ENCODE measurements around the gene ADCY3.

The ADCY3 gene

DNA sequence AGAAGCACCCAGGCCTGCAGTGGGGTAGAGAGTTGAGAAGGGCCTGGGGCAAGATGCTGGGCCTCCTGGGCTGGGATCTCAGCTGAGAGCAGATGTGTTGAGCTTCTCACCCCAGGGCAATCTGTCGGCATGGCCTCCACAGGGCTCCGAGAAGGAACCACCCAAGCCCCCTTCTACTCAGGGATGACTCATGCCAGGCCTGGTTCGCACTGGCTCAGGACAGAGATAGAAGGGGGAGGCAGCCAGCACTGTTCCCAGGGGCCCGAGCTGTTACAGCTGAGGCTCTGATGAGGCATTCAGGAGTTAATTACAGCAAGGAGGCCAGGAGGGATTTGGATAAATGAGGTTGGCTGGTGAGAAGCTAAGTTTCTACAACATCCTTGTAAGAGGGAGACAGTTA lies 64.3 kb downstream of the ADCY3 start:
- TF ChIP-seq ARNTL (CRISPR knock-in tag; IDR thresholded peaks at IDR 0.05; ENCODE audit: borderline replicate concordance, low read depth), result no peak
- no peak for TF ChIP-seq ZFP3 (CRISPR knock-in tag; IDR thresholded peaks at IDR 0.05)
- no peak for TF ChIP-seq OSR1 (CRISPR knock-in tag; IDR thresholded peaks at IDR 0.05)
- TF ChIP-seq ZFP30 (CRISPR knock-in tag; IDR thresholded peaks at IDR 0.05), result no peak
- TF ChIP-seq ZNF8 (CRISPR knock-in tag; IDR thresholded peaks at IDR 0.05), result no peak
- TF ChIP-seq TOX (CRISPR knock-in tag; IDR thresholded peaks at IDR 0.05; ENCODE audit: borderline replicate concordance), result no peak
- no peak for TF ChIP-seq RARB (CRISPR knock-in tag; IDR thresholded peaks at IDR 0.05)
- no peak for TF ChIP-seq ZC3H10 (CRISPR knock-in tag; IDR thresholded peaks at IDR 0.05)
- TF ChIP-seq PPARA (CRISPR knock-in tag; IDR thresholded peaks at IDR 0.05; ENCODE audit: borderline replicate concordance), result no peak
- no peak for TF ChIP-seq BACH2 (CRISPR knock-in tag; IDR thresholded peaks at IDR 0.05; ENCODE audit: borderline replicate concordance)
- peak; percentile 79 for ATAC-seq

DNA sequence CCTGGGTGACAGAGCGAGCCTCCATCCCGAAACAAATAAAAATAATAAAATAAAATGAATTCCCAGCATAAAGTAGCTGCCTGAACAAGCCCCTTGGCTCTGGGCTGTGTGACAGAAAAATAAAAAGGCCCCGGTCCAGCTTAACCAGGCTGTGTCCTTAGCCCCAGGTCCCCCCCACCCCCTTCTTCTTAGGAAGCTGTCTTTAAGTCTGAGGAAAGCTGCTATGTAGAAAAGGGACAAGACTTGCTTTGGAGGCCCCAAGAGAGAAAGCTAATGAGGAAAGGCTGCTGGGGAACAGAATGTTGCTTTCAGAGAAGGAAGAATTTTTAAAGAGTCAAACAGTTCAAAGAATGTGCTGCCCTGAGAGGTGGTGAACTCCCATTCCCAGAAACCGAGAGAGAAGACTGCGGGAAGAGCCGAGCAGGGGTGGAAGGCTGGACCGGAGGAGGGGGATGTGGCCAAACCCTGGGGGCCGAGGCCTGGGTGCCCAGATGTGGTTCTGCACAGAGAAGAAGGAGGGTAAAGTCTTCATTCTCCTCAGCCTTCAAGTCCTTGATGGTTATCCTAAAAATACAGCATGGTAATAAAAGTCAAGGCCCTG lies 64.9 kb downstream of the ADCY3 start:
- no peak for TF ChIP-seq CSDC2 (CRISPR knock-in tag; IDR thresholded peaks at IDR 0.05)
- TF ChIP-seq ZNF565 (CRISPR knock-in tag; conservative IDR thresholded peaks at IDR 0.05; ENCODE audit: low read depth), result no peak
- TF ChIP-seq TCF4 (CRISPR knock-in tag; IDR thresholded peaks at IDR 0.05; ENCODE audit: borderline replicate concordance), result no peak
- TF ChIP-seq TOX (CRISPR knock-in tag; IDR thresholded peaks at IDR 0.05; ENCODE audit: borderline replicate concordance), result no peak
- TF ChIP-seq BACH2 (CRISPR knock-in tag; IDR thresholded peaks at IDR 0.05; ENCODE audit: borderline replicate concordance), result no peak
- no peak for TF ChIP-seq ZFP3 (CRISPR knock-in tag; IDR thresholded peaks at IDR 0.05)
- TF ChIP-seq, protein P1, sequence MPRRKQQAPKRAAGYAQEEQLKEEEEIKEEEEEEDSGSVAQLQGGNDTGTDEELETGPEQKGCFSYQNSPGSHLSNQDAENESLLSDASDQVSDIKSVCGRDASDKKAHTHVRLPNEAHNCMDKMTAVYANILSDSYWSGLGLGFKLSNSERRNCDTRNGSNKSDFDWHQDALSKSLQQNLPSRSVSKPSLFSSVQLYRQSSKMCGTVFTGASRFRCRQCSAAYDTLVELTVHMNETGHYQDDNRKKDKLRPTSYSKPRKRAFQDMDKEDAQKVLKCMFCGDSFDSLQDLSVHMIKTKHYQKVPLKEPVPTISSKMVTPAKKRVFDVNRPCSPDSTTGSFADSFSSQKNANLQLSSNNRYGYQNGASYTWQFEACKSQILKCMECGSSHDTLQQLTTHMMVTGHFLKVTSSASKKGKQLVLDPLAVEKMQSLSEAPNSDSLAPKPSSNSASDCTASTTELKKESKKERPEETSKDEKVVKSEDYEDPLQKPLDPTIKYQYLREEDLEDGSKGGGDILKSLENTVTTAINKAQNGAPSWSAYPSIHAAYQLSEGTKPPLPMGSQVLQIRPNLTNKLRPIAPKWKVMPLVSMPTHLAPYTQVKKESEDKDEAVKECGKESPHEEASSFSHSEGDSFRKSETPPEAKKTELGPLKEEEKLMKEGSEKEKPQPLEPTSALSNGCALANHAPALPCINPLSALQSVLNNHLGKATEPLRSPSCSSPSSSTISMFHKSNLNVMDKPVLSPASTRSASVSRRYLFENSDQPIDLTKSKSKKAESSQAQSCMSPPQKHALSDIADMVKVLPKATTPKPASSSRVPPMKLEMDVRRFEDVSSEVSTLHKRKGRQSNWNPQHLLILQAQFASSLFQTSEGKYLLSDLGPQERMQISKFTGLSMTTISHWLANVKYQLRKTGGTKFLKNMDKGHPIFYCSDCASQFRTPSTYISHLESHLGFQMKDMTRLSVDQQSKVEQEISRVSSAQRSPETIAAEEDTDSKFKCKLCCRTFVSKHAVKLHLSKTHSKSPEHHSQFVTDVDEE (CRISPR knock-in tag; IDR thresholded peaks at IDR 0.05), result no peak
- TF ChIP-seq, protein P2, sequence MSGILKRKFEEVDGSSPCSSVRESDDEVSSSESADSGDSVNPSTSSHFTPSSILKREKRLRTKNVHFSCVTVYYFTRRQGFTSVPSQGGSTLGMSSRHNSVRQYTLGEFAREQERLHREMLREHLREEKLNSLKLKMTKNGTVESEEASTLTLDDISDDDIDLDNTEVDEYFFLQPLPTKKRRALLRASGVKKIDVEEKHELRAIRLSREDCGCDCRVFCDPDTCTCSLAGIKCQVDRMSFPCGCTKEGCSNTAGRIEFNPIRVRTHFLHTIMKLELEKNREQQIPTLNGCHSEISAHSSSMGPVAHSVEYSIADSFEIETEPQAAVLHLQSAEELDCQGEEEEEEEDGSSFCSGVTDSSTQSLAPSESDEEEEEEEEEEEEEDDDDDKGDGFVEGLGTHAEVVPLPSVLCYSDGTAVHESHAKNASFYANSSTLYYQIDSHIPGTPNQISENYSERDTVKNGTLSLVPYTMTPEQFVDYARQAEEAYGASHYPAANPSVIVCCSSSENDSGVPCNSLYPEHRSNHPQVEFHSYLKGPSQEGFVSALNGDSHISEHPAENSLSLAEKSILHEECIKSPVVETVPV (CRISPR knock-in tag; IDR thresholded peaks at IDR 0.05), result no peak
- TF ChIP-seq, protein P3, sequence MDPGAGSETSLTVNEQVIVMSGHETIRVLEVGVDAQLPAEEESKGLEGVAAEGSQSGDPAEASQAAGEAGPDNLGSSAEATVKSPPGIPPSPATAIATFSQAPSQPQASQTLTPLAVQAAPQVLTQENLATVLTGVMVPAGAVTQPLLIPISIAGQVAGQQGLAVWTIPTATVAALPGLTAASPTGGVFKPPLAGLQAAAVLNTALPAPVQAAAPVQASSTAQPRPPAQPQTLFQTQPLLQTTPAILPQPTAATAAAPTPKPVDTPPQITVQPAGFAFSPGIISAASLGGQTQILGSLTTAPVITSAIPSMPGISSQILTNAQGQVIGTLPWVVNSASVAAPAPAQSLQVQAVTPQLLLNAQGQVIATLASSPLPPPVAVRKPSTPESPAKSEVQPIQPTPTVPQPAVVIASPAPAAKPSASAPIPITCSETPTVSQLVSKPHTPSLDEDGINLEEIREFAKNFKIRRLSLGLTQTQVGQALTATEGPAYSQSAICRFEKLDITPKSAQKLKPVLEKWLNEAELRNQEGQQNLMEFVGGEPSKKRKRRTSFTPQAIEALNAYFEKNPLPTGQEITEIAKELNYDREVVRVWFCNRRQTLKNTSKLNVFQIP (CRISPR knock-in tag; IDR thresholded peaks at IDR 0.05; ENCODE audit: borderline replicate concordance, low read depth), result no peak
- TF ChIP-seq, protein P4, sequence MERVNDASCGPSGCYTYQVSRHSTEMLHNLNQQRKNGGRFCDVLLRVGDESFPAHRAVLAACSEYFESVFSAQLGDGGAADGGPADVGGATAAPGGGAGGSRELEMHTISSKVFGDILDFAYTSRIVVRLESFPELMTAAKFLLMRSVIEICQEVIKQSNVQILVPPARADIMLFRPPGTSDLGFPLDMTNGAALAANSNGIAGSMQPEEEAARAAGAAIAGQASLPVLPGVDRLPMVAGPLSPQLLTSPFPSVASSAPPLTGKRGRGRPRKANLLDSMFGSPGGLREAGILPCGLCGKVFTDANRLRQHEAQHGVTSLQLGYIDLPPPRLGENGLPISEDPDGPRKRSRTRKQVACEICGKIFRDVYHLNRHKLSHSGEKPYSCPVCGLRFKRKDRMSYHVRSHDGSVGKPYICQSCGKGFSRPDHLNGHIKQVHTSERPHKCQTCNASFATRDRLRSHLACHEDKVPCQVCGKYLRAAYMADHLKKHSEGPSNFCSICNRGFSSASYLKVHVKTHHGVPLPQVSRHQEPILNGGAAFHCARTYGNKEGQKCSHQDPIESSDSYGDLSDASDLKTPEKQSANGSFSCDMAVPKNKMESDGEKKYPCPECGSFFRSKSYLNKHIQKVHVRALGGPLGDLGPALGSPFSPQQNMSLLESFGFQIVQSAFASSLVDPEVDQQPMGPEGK (CRISPR knock-in tag; IDR thresholded peaks at IDR 0.05; ENCODE audit: borderline replicate concordance), result no peak
- no peak for TF ChIP-seq OSR1 (CRISPR knock-in tag; IDR thresholded peaks at IDR 0.05)
- TF ChIP-seq GLIS3 (CRISPR knock-in tag; IDR thresholded peaks at IDR 0.05), result no peak
- no peak for TF ChIP-seq ZNF70 (CRISPR knock-in tag; IDR thresholded peaks at IDR 0.05)
- TF ChIP-seq ZNF8 (CRISPR knock-in tag; IDR thresholded peaks at IDR 0.05), result no peak

DNA sequence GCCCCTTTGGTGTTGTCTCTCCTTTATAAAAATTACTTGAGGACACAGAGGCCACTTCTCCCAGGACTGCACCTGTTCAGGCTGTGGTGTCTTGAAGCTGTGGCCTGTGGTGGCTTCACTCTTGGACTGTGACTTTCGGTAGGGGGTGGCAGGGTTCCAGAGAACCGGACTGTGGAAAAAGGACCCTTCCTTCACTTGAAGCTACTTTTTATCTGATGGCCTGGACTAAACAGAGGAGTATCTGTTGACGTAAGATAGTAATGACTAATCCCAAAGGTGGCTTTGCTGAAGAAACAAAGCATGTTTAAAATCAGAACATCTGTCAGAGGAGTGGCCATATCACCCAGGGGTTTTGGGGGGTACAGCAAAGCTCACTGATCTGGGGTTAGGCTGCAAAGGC lies 66.0 kb downstream of the ADCY3 start:
- ATAC-seq, result no peak
- no peak for TF ChIP-seq SNAI2 (CRISPR knock-in tag; IDR thresholded peaks at IDR 0.05)
- TF ChIP-seq CSDC2 (CRISPR knock-in tag; IDR thresholded peaks at IDR 0.05), result no peak
- no peak for TF ChIP-seq ISL1 (CRISPR knock-in tag; IDR thresholded peaks at IDR 0.05)
- TF ChIP-seq RARB (CRISPR knock-in tag; IDR thresholded peaks at IDR 0.05), result no peak
- no peak for TF ChIP-seq ZFP3 (CRISPR knock-in tag; IDR thresholded peaks at IDR 0.05)
- TF ChIP-seq, protein P5, sequence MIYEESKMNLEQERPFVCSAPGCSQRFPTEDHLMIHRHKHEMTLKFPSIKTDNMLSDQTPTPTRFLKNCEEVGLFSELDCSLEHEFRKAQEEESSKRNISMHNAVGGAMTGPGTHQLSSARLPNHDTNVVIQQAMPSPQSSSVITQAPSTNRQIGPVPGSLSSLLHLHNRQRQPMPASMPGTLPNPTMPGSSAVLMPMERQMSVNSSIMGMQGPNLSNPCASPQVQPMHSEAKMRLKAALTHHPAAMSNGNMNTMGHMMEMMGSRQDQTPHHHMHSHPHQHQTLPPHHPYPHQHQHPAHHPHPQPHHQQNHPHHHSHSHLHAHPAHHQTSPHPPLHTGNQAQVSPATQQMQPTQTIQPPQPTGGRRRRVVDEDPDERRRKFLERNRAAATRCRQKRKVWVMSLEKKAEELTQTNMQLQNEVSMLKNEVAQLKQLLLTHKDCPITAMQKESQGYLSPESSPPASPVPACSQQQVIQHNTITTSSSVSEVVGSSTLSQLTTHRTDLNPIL (CRISPR knock-in tag; IDR thresholded peaks at IDR 0.05; ENCODE audit: low read depth), result no peak
- no peak for TF ChIP-seq ARNTL (CRISPR knock-in tag; IDR thresholded peaks at IDR 0.05; ENCODE audit: borderline replicate concordance, low read depth)
- TF ChIP-seq ZC3H10 (CRISPR knock-in tag; IDR thresholded peaks at IDR 0.05), result no peak
- TF ChIP-seq, protein P2 (CRISPR knock-in tag; IDR thresholded peaks at IDR 0.05), result no peak
- TF ChIP-seq ZNF70 (CRISPR knock-in tag; IDR thresholded peaks at IDR 0.05), result no peak
- no peak for TF ChIP-seq GLIS3 (CRISPR knock-in tag; IDR thresholded peaks at IDR 0.05)
- no peak for TF ChIP-seq TCF4 (CRISPR knock-in tag; IDR thresholded peaks at IDR 0.05; ENCODE audit: borderline replicate concordance)
- TF ChIP-seq ZNF8 (CRISPR knock-in tag; IDR thresholded peaks at IDR 0.05), result no peak
- TF ChIP-seq, protein P1 (CRISPR knock-in tag; IDR thresholded peaks at IDR 0.05), result no peak
- no peak for TF ChIP-seq ESRRG (CRISPR knock-in tag; IDR thresholded peaks at IDR 0.05)

More for the DNA sequence above, 64.9 kb downstream of the ADCY3 start:
- no peak for ATAC-seq

Measured in SK-N-SH treated with all-trans-retinoic acid at 6 μM for 48 hours (cell line).